Stimulated activated CD4-positive, alpha-beta T cell treated with anti-CD3 and anti-CD28 coated beads, Interleukin-15, amount 100 ng/mL, for 48 hours (primary cell): ENCODE data around the gene TFF2.

Experiments used
- DNase-seq, 2 donors: peaks; one replicate each; pipeline ENCODE4 v3.0.0-alpha.2; 2020; ENCODE audit warnings: low read depth in 2 of 2

The TFF2 gene

DNA sequence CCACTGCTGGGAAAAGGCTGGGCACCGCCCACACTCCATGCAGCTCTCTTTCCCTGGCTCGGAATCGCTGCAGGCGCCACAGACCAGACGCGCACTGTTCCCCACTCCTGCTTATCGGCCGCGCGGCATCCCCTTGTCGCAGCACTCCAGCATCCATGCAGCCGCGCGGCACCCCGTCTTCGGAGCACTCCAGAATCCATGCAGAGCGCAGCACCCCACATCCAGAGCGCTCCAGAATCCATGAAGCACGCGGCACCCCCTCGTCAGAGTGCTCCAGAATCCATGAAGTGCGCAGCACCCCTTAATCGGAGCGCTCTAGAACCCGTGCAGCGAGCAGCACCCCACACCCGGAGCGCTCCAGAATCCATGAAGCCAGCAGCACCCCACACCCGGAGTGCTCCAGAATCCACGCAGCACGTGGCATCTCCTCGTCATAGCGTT lies 45.1 kb downstream of the TFF2 start:
- no peak for DNase-seq

DNA sequence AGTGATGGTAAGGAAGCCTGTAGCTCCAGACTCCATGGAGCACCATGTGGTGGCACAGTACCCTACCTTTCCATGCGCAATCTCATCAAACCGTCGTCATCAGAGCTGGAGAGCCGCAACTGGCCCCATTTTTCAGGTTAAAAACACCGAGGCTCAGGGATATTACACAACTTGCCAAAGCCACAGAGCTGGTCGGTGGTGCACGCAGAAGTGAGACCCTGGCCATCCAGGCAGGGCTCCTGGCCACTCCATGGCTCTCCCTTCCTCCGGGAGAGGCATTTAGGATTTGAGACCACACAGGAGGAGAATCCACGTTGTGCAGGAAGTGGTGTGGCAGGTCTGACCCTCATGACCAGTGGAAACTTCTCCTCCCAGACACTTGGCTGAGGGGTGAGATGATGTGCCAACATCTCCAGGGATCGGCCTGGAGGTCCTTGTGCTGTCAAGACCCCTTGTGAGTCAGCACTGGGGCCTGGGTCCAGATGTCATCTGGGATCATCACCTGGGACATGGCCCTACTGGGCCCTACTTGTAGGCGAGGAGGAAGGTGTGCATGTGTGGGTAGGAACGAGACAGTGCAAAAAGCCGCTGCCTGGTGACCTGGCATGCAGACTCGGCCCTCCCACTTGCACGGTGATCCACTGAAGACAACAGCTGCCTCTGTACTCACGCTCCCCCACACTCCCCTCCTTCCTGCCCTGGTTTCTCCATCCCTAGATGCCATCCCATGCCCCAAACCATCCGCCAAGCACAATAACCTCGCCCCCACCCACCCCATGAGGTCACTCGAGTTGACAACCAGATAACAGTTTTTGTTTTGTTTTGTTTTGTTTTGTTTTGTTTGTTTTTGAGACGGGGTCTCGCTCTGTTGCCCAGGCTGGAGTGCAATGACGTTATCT lies 46.0 kb downstream of the TFF2 start:
- no peak for DNase-seq

DNA sequence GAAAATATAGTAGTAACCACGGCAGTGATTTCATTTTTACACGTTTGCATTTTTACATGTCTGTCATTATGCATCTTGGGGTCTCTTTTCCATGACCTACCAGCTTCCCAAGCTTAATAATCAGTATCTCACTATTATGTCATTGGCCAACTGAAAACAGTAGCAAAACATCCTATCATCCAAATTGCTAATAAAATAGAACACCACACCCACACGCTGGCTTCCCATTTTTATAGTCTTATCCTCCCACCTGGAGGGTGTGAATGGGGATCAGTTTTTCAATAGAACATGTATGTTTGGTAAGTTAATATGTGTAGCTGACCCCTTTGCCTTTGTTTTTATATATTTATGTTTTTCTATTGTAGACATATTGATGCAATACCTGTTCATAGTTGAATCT lies 47.4 kb downstream of the TFF2 start:
- no peak for DNase-seq

DNA sequence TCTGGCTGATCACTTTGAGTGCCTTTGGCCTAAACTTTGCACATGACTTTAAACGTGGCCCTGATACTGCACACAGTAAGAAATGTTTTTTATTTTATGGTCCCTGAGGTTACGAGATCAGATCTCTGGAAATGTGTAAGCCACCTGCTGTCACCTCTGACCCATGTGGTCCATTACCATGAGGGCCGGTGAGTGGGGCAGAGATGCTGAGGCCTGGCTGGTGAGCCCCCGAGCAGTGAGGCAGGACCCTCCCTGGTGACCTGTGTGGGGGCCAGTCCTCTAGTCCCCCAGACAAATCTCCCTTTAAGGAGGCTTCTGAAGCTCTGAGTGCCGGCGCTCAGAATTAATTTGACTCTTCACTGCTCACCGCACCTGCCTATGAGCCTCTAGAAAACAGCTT lies 48.0 kb downstream of the TFF2 start:
- no peak for DNase-seq

DNA sequence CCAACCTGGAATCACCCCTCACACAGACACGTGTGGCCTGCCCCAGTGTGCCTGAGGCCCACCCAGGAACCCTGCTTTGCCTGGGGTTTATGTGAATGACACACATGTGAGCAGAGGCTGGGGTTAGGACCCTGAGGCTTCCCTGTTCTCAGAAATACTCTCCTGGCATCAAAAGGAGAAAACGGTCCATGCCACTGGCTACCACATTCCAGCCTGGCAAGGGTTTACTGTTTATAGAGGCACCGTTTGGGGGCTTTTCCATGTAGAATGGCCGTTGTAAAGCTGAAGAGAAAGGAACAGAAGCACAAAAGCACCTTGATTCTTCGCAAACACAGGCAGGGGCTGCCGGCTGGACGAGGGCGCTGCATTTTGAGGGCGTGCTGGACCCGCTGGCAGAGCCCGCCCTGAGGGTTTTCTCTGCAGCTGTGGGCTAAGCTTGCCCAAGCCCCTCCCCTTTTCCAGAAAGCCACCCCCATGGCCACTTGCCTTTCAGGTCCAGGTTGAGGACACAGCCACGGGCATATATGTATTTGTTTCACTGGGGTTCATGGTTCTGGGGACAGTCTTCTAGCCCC lies 48.6 kb downstream of the TFF2 start:
- no peak for DNase-seq

DNA sequence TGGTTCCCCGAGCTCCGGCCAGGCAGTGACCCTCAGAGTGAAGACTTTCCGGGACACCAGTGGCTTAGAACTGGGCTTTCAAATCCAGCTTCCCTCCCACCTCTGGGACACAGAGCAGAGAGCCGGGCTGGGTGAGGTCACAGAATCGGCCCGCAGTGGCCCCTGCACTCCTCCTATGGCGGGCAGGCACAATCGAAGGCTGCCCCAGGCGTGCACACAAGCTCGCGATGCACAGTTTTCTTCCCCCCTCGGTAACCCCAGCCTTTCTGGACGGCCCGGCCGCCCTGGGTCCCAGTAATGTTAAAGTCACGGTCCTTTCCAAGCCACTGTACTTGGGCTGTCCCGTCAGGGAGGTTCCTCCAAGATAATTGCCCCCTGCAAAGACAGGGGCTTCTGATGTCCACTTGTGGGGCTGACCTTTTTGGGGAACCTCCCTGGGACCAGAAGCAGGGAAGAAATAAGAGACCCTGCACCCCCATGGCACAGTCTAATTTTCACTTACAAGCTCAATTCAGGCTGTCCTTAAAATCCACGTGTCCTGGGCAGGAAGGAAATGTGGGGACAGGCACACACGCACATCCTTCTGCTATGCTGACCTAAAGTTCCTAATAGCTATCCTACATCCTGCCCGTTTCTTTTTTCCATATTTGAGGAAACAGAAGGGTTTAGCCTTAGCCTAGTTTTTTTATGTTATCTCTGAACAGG lies 49.3 kb downstream of the TFF2 start:
- no peak for DNase-seq

DNA sequence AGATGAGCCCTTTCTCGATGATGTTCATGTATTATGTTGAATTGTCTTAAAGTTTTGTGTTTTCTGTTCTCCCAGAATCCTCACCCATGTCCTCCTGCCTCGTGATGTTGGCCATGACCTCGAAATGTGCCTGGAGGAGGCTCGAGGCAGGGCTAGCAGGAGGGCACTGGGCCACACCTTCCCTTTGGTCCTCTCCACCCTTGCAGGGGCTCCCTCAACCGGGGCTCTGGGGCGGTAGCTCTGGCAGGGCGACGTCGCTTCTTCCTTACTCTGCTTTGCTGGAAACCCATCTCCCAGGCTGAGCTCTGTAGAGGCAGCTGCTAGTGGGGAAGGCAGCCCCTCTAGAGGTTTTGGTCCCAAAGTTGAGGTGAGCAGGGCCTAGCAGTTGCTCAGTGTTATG lies 49.8 kb downstream of the TFF2 start:
- no peak for DNase-seq

DNA sequence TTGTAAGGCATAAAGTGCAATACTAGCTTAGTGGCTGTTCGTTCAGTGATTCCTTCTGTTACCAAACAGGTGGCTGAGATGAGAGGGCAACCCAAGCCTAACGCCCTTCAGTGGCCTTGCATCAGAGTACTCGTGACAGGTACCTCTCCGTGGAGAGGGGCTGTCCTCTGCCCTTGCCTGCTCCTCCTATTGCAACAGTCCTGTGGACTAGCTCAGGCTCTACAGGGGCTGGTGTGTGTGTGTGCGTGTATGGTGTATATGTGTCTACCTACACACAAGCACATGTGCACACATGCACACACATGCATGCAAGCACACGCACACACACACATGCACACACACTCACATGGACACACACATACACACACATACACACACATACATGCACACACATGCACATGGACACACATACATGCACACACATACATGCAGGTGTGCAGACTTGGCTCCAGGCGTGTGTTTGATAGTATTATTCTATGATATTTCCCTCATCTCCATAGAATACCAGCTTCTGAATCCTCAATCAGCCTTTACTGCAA lies 50.7 kb downstream of the TFF2 start:
- DNase-seq = no peak

DNA sequence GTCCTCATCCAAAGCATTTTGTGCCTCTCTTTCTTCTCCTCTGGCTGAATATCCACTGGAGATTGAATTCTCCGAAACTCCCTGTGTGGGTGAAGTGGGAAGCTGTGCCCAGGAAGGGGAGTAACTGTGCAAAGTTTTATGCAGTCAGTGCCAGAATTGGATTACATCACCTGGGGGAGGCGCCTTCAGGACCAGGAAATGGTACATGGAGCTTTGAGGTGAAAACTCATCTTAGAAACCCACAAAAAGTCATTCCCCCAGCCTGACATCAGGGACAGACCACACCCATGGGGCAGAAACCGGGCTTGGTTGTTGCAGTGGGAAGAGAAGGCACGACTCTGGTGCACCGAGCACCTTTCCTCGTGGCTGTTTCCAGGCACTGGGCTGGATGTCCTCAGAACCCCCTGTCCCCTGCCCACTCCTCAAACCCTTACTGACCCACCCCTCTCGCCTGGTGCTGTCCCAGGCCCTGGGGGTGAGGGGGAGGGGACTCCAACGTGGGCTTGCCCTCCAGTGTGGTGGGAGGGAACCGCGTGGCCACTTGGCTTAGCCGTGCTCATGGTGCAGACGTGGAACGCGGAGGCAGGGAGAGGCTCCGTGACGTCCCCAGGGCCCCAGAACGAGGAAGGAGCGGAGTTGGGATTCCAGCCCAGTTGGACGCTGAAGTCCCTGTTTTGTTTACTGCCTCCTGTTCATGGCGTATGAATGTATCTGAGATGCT lies 51.3 kb downstream of the TFF2 start:
- DNase-seq = peak in 1 of 2 donors; percentile 7

DNA sequence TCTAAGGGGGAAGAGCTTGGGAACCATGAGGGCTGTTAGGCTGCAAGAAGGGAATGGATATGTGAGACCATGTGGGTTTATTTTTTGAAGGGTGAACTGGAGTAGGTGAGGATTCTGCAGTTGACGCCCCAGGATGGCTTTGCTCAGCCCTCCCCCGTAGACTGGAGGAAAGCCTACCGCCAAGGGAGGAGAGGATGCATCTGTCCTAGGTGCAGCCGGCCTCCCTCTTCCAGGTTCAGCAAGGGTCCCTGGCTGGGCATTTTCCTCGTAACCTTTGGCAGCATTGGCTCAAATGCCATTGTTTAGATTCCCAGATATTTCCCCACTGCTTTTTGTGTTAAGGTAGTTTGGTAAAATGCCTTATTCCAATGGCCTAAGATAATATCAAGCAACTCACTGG lies 52.1 kb downstream of the TFF2 start:
- DNase-seq = no peak

DNA sequence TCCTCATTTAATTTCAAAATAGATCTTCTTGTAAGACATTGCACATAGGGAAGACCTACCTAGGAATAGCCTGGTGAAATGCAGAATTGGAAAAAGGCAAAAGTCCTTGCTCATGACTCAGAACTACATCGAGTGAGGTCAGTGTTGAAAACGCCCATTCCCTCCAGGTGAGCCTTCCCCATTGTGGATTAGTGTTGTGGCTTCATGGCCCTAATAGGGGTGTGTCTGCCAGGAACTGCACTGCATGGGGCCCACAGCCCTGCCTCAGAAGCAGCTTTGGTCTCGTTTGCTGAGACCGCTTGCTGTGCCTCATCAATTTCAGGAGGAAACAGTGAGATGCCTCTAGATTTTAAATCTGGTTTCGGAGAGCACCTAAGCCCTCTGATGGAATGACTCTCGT lies 52.6 kb downstream of the TFF2 start:
- no peak for DNase-seq

DNA sequence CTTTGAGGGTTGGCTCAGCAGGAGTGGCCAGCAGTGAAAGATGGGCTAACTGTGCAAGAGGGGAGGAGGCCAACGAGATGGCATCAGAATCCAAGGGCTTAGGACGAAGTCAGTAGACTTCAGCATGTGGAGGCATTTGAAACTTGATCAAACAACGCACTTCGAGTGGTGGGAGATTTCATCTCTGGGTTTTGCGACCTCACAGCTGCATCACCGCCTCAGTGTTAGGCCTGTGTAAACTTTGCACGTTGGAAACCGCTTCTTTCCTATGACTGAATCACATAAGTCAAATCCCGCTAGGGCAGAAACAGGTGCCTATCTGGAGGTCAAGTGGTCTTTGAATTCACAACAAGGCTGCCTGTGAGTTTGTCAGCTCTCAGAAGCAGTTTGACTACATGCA lies 53.4 kb downstream of the TFF2 start:
- DNase-seq = no peak

DNA sequence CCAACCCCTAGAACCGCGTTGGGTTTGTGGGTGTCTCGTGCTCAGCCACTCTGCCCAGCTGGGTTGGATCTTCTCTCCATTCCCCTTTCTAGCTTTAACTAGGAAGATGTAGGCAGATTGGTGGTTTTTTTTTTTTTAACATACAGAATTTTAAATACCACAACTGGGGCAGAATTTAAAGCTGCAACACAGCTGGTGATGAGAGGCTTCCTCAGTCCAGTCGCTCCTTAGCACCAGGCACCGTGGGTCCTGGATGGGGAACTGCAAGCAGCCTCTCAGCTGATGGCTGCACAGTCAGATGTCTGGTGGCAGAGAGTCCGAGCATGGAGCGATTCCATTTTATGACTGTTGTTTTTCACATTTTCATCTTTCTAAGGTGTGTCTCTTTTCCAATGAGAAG lies 54.3 kb downstream of the TFF2 start:
- no peak for DNase-seq
